Muscle layer of duodenum (tissue), 2 donors: ENCODE results near the gene FILIP1.

Source experiments
- H3K27ac ChIP-seq: one replicate; pipeline ENCODE4 v1.7.0; 2013; ENCODE audit warnings: mild to moderate bottlenecking, low read length
- H3K27me3 ChIP-seq: one replicate; pipeline ENCODE4 v1.7.0; 2013; ENCODE audit warnings: low read depth, mild to moderate bottlenecking, control low read depth, low read length
- H3K36me3 ChIP-seq, 2 donors: one replicate each; pipeline ENCODE4 v1.7.0; 2013; ENCODE audit warnings: low read length in 2 of 2, control low read depth in 1 of 2, mild to moderate bottlenecking in 1 of 2; ENCODE audit not compliant: insufficient read depth in 2 of 2, control insufficient read depth in 1 of 2
- H3K4me1 ChIP-seq, 2 donors: one replicate each; pipeline ENCODE4 v1.7.0; 2013; ENCODE audit warnings: low read length in 2 of 2, mild to moderate bottlenecking in 2 of 2, control low read depth in 1 of 2, moderate library complexity in 1 of 2; ENCODE audit not compliant: insufficient read depth in 2 of 2, control insufficient read depth in 1 of 2
- H3K4me3 ChIP-seq, 2 donors: one replicate each; pipeline ENCODE4 v1.7.0; 2013; ENCODE audit warnings: low read length in 2 of 2, low read depth in 1 of 2, mild to moderate bottlenecking in 1 of 2
- H3K9me3 ChIP-seq, 2 donors: one replicate each; pipeline ENCODE4 v1.7.0; 2013; ENCODE audit warnings: low read length in 2 of 2, control low read depth in 1 of 2, mild to moderate bottlenecking in 1 of 2; ENCODE audit not compliant: control insufficient read depth in 1 of 2
- donor health status: healthy.

Gene FILIP1

GRCh38 chr6:75480425-75480824 lies 13.2 kb downstream of the FILIP1 start:
- H3K27ac ChIP-seq, result peak overlapping the region; percentile 68
- no peaks in the 10 kb centered on the region for H3K9me3 ChIP-seq
- H3K4me3 ChIP-seq, result no peak overlapping the region
- no peaks in the 10 kb centered on the region for H3K36me3 ChIP-seq
- peaks cover 4 to 27% of the 10 kb centered on the region in 2 donors for H3K4me1 ChIP-seq
- no peaks in the 10 kb centered on the region for H3K27me3 ChIP-seq

- H3K9me3 ChIP-seq, result no peaks in the 10 kb centered on the region
- H3K36me3 ChIP-seq, result no peaks in the 10 kb centered on the region
- peaks cover 4 to 27% of the 10 kb centered on the region in 2 donors for H3K4me1 ChIP-seq
- H3K27ac ChIP-seq, result no peak overlapping the region
- H3K27me3 ChIP-seq, result no peaks in the 10 kb centered on the region
- no peak overlapping the region for H3K4me3 ChIP-seq
Observed at GRCh38 chr6:75479712-75480111, 13.9 kb downstream of the FILIP1 start.

- no peaks in the 10 kb centered on the region for H3K9me3 ChIP-seq
- no peak overlapping the region for H3K27ac ChIP-seq
- H3K4me3 ChIP-seq, result no peak overlapping the region
- H3K36me3 ChIP-seq, result no peaks in the 10 kb centered on the region
- no peaks in the 10 kb centered on the region for H3K27me3 ChIP-seq
- peaks cover 4 to 25% of the 10 kb centered on the region in 2 donors for H3K4me1 ChIP-seq
Observed at GRCh38 chr6:75478929-75479328, 14.7 kb downstream of the FILIP1 start.

- Histone ChIP-seq H3K4me1 (no peaks in the 10 kb centered on the region), H3K36me3 (no peaks in the 10 kb centered on the region), H3K4me3 (no peak overlapping the region)
Observed at GRCh38 chr6:75472885-75473284, 20.7 kb downstream of the FILIP1 start.

GRCh38 chr6:75467966-75468365 lies 25.6 kb downstream of the FILIP1 start:
- H3K4me1 ChIP-seq, result peaks cover 0 to 9% of the 10 kb centered on the region in 2 donors
- H3K9me3 ChIP-seq, result no peaks in the 10 kb centered on the region
- no peaks in the 10 kb centered on the region for H3K27me3 ChIP-seq
- H3K36me3 ChIP-seq, result no peaks in the 10 kb centered on the region
- peak overlapping the region in 1 of 2 donors; percentile 2 for H3K4me3 ChIP-seq
- H3K27ac ChIP-seq, result peak overlapping the region; percentile 65

More at GRCh38 chr6:75472885-75473284, 20.7 kb downstream of the FILIP1 start:
- Histone ChIP-seq H3K9me3 (no peaks in the 10 kb centered on the region), H3K27ac (no peak overlapping the region), H3K27me3 (no peaks in the 10 kb centered on the region)

GRCh38 chr6:75467284-75467683 lies 26.3 kb downstream of the FILIP1 start:
- H3K9me3 ChIP-seq, result no peaks in the 10 kb centered on the region
- no peaks in the 10 kb centered on the region for H3K27me3 ChIP-seq
- peak overlapping the region; percentile 65 for H3K27ac ChIP-seq
- no peaks in the 10 kb centered on the region for H3K36me3 ChIP-seq
- H3K4me3 ChIP-seq, result peak overlapping the region in 1 of 2 donors; percentile 2
- H3K4me1 ChIP-seq, result peaks cover 0 to 9% of the 10 kb centered on the region in 2 donors

- H3K27me3 ChIP-seq, result no peaks in the 10 kb centered on the region
- peak overlapping the region; percentile 65 for H3K27ac ChIP-seq
- H3K4me3 ChIP-seq, result no peak overlapping the region
- H3K9me3 ChIP-seq, result no peaks in the 10 kb centered on the region
- H3K4me1 ChIP-seq, result peaks cover 0 to 9% of the 10 kb centered on the region in 2 donors
- no peaks in the 10 kb centered on the region for H3K36me3 ChIP-seq
Observed at GRCh38 chr6:75466636-75467035, 27.0 kb downstream of the FILIP1 start.

DNA sequence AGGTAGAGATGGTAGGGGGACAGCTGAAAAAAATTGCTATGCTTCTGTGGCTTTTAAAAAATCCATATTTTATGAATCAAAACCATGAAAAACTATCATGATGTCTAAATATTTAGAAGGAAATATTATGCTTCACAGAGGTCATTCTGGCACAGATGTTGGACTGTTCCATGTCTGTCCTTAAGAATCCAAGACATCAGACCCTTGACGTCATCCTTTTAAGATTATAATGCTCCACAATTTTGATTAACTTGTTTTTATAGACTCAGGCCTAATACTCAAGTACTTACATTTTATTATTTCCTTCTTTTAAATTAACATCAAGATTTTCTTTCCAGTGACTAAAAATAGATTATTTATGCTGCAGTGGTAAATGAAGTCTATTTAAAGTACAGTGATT lies 29.7 kb downstream of the FILIP1 start:
- Histone ChIP-seq H3K9me3 (no peaks in the 10 kb centered on the region), H3K27ac (no peak overlapping the region), H3K27me3 (no peaks in the 10 kb centered on the region), H3K36me3 (no peaks in the 10 kb centered on the region), H3K4me1 (peaks cover 0 to 27% of the 10 kb centered on the region in 2 donors), H3K4me3 (no peak overlapping the region)

GRCh38 chr6:75463061-75463460 lies 30.5 kb downstream of the FILIP1 start:
- Histone ChIP-seq H3K36me3 (no peaks in the 10 kb centered on the region), H3K4me3 (no peak overlapping the region), H3K4me1 (peaks cover 0 to 35% of the 10 kb centered on the region in 2 donors), H3K9me3 (no peaks in the 10 kb centered on the region), H3K27ac (no peak overlapping the region), H3K27me3 (no peaks in the 10 kb centered on the region)

- Histone ChIP-seq H3K4me1 (peaks cover 0 to 41% of the 10 kb centered on the region in 2 donors), H3K36me3 (no peaks in the 10 kb centered on the region), H3K4me3 (no peak overlapping the region), H3K9me3 (no peaks in the 10 kb centered on the region), H3K27ac (peak overlapping the region; percentile 12), H3K27me3 (no peaks in the 10 kb centered on the region)
Observed at GRCh38 chr6:75460681-75461080, 32.9 kb downstream of the FILIP1 start.

- Histone ChIP-seq H3K9me3 (no peaks in the 10 kb centered on the region), H3K4me3 (no peak overlapping the region), H3K27ac (peak overlapping the region; percentile 68)
Observed at GRCh38 chr6:75458895-75459294, 34.7 kb downstream of the FILIP1 start.

GRCh38 chr6:75450903-75451302 lies 42.7 kb downstream of the FILIP1 start:
- H3K36me3 ChIP-seq, result no peaks in the 10 kb centered on the region
- peaks cover 0 to 9% of the 10 kb centered on the region in 2 donors for H3K4me1 ChIP-seq
- H3K27me3 ChIP-seq, result no peaks in the 10 kb centered on the region
- no peak overlapping the region for H3K27ac ChIP-seq
- no peak overlapping the region for H3K4me3 ChIP-seq
- no peaks in the 10 kb centered on the region for H3K9me3 ChIP-seq

More at GRCh38 chr6:75458895-75459294, 34.7 kb downstream of the FILIP1 start:
- Histone ChIP-seq H3K36me3 (no peaks in the 10 kb centered on the region), H3K27me3 (no peaks in the 10 kb centered on the region), H3K4me1 (peaks cover 0 to 32% of the 10 kb centered on the region in 2 donors)
